ENCODE data around the gene CFAP69.
"Not testable (repeated sequence)": the region's sequence is repeated elsewhere in the genome, so short reads cannot be mapped to it uniquely, and the experiment has no call there.

Gene CFAP69

GRCh38 chr7:90346336-90347125, 101.6 kb downstream of the CFAP69 start, which contains the start of gene GTPBP10:
Gene GTPBP10, plus strand, starts transcription at chr7:90346716. Its CDS starts 26 bp downstream, at chr7:90346742.
- DNase-seq: peak; percentile 94

GRCh38 chr7:90347759-90348158, 102.8 kb downstream of the CFAP69 start:
- DNase-seq: no peak

DNA sequence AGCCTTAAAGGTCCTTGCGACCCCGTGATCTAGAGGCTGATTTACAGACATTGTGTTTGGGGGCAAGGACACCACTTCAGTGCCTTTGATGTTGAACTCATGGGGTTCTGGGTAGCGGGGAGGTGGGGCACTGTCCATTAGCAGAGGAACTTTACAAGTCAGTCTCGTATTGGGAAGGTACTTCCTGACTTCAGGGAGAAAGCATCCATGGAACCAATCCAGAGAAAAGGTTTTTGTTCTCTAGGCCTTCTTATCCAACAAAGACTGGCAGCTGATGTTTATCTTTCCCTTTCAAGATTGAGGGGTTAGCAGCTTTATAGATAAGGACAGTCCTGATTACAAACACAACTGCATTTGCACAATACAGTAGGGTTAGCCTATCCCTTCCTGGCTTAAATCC, 104.3 kb downstream of the CFAP69 start:
- no peak for DNase-seq

DNA sequence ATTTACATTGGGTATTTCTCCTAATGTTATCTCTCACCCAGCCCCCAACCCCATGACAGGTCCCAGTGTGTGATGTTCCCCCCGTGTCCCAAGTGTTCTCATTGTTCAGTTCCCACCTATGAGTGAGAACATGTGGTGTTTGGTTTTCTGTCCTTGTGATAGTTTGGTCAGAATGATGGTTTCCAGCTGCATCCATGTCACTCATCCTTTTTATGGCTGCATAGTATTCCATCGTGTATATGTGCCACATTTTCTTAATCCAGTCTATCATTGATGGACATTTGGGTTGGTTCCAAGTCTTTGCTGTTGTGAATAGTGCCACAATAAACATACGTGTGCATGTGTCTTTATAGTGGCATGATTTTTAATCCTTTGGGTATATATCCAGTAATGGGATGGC, 105.1 kb downstream of the CFAP69 start:
- DNase-seq: not testable (repeated sequence)

DNA sequence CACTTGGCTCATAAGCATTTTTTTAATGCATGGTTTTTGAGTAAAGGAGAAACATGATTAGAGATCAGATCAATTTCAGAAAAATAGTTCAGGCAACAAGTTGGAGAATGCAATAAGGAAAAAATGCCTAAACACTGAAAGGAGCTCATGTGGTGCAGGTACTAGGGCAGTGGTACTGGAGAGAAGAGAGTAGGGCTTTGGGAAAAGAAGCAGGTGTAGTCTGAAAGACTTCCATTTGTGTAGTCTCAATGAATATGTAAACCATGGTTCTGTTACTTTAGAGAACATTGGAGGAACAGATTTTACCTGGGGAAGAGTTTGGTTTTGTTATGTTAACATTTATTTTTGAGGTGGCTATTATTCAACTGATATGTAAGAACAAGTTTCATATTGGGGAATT, 107.0 kb downstream of the CFAP69 start:
- DNase-seq: no peak
